ENCODE measurements around the gene KRT13.

Gene KRT13

GRCh38 chr17:41533613-41534012 lies 28.2 kb upstream of the KRT13 start (continued):
- no peak for TF ChIP-seq POU6F1 (CRISPR knock-in tag; IDR thresholded peaks at IDR 0.05; ENCODE audit: borderline replicate concordance, low read depth)
- no peak for TF ChIP-seq RARB (CRISPR knock-in tag; IDR thresholded peaks at IDR 0.05)
- no peak for TF ChIP-seq ZFP3 (CRISPR knock-in tag; IDR thresholded peaks at IDR 0.05)
- no peak for TF ChIP-seq OSR1 (CRISPR knock-in tag; IDR thresholded peaks at IDR 0.05)

DNA sequence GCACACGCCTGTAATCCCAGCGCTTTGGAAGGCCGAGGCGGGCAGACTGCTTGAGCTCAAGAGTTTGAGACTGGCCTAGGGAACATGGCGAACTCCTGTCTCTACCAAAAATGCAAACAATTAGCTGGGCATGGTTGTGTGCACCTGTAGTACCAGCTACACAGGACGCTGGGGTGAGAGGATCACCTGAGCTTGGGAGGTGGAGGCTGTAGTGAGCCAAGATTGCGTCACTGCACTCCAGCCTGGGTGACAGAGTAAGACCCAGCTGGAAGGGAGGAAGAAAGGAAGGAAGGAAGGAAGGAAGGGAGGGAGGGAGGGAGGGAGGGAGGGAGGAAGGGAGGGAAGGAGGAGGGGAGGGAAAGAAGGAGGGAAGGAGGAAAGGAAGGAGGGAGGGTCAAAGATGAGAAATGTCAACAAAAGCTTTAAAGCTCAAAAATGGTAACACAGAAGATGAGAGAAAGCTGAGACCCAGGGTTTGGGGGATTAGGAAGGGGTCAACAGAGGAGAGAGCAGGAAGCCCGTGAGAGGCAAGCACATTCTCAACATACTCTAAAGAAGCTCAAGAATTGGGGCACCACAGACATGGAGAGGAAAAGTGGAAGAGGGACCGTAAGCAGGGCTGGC lies 27.6 kb upstream of the KRT13 start:
- ATAC-seq = no peak
- TF ChIP-seq ZFP30 (CRISPR knock-in tag; IDR thresholded peaks at IDR 0.05) = no peak
- TF ChIP-seq CSDC2 (CRISPR knock-in tag; IDR thresholded peaks at IDR 0.05) = no peak
- TF ChIP-seq OSR1 (CRISPR knock-in tag; IDR thresholded peaks at IDR 0.05) = no peak
- no peak for TF ChIP-seq PPARA (CRISPR knock-in tag; IDR thresholded peaks at IDR 0.05; ENCODE audit: borderline replicate concordance)
- no peak for TF ChIP-seq ESRRG (CRISPR knock-in tag; IDR thresholded peaks at IDR 0.05)
- TF ChIP-seq RARB (CRISPR knock-in tag; IDR thresholded peaks at IDR 0.05) = no peak
- TF ChIP-seq SNAI2 (CRISPR knock-in tag; IDR thresholded peaks at IDR 0.05) = no peak
- no peak for TF ChIP-seq BACH2 (CRISPR knock-in tag; IDR thresholded peaks at IDR 0.05; ENCODE audit: borderline replicate concordance)
- no peak for TF ChIP-seq GLIS3 (CRISPR knock-in tag; IDR thresholded peaks at IDR 0.05)
- TF ChIP-seq PATZ1 (CRISPR knock-in tag; IDR thresholded peaks at IDR 0.05; ENCODE audit: borderline replicate concordance) = no peak
- TF ChIP-seq TOX (CRISPR knock-in tag; IDR thresholded peaks at IDR 0.05; ENCODE audit: borderline replicate concordance) = no peak
- no peak for TF ChIP-seq TCF4 (CRISPR knock-in tag; IDR thresholded peaks at IDR 0.05; ENCODE audit: borderline replicate concordance)

GRCh38 chr17:41531993-41532392 lies 26.6 kb upstream of the KRT13 start:
- no peak for ATAC-seq
- TF ChIP-seq ISL1 (CRISPR knock-in tag; IDR thresholded peaks at IDR 0.05) (no peak), ARNTL (CRISPR knock-in tag; IDR thresholded peaks at IDR 0.05; ENCODE audit: borderline replicate concordance, low read depth) (no peak), ZFP3 (CRISPR knock-in tag; IDR thresholded peaks at IDR 0.05) (no peak), TSHZ2 (CRISPR knock-in tag; IDR thresholded peaks at IDR 0.05) (no peak), ZNF565 (CRISPR knock-in tag; conservative IDR thresholded peaks at IDR 0.05; ENCODE audit: low read depth) (no peak), PPARA (CRISPR knock-in tag; IDR thresholded peaks at IDR 0.05; ENCODE audit: borderline replicate concordance) (no peak), TOX (CRISPR knock-in tag; IDR thresholded peaks at IDR 0.05; ENCODE audit: borderline replicate concordance) (no peak), ZC3H10 (CRISPR knock-in tag; IDR thresholded peaks at IDR 0.05) (no peak), OSR1 (CRISPR knock-in tag; IDR thresholded peaks at IDR 0.05) (no peak), ESRRG (CRISPR knock-in tag; IDR thresholded peaks at IDR 0.05) (no peak), TCF4 (CRISPR knock-in tag; IDR thresholded peaks at IDR 0.05; ENCODE audit: borderline replicate concordance) (no peak), GLIS3 (CRISPR knock-in tag; IDR thresholded peaks at IDR 0.05) (no peak), BACH2 (CRISPR knock-in tag; IDR thresholded peaks at IDR 0.05; ENCODE audit: borderline replicate concordance) (no peak), RARB (CRISPR knock-in tag; IDR thresholded peaks at IDR 0.05) (no peak), SNAI2 (CRISPR knock-in tag; IDR thresholded peaks at IDR 0.05) (no peak), PATZ1 (CRISPR knock-in tag; IDR thresholded peaks at IDR 0.05; ENCODE audit: borderline replicate concordance) (no peak), POU6F1 (CRISPR knock-in tag; IDR thresholded peaks at IDR 0.05; ENCODE audit: borderline replicate concordance, low read depth) (no peak)
- TF ChIP-seq, protein P1, sequence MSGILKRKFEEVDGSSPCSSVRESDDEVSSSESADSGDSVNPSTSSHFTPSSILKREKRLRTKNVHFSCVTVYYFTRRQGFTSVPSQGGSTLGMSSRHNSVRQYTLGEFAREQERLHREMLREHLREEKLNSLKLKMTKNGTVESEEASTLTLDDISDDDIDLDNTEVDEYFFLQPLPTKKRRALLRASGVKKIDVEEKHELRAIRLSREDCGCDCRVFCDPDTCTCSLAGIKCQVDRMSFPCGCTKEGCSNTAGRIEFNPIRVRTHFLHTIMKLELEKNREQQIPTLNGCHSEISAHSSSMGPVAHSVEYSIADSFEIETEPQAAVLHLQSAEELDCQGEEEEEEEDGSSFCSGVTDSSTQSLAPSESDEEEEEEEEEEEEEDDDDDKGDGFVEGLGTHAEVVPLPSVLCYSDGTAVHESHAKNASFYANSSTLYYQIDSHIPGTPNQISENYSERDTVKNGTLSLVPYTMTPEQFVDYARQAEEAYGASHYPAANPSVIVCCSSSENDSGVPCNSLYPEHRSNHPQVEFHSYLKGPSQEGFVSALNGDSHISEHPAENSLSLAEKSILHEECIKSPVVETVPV (CRISPR knock-in tag; IDR thresholded peaks at IDR 0.05) = no peak
- TF ChIP-seq, protein P2, sequence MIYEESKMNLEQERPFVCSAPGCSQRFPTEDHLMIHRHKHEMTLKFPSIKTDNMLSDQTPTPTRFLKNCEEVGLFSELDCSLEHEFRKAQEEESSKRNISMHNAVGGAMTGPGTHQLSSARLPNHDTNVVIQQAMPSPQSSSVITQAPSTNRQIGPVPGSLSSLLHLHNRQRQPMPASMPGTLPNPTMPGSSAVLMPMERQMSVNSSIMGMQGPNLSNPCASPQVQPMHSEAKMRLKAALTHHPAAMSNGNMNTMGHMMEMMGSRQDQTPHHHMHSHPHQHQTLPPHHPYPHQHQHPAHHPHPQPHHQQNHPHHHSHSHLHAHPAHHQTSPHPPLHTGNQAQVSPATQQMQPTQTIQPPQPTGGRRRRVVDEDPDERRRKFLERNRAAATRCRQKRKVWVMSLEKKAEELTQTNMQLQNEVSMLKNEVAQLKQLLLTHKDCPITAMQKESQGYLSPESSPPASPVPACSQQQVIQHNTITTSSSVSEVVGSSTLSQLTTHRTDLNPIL (CRISPR knock-in tag; IDR thresholded peaks at IDR 0.05; ENCODE audit: low read depth) = no peak
